GM19240 (cell line): ENCODE data around the gene REN.
A peak's percentile ranks its signal among the peaks of the same experiment; 100 is the strongest.

Experiments used
- DNase-seq: peaks from one replicate; pipeline ENCODE4 v3.0.0; 2011; ENCODE audit warnings: low spot score; ENCODE audit not compliant: insufficient read length

REN gene

DNA sequence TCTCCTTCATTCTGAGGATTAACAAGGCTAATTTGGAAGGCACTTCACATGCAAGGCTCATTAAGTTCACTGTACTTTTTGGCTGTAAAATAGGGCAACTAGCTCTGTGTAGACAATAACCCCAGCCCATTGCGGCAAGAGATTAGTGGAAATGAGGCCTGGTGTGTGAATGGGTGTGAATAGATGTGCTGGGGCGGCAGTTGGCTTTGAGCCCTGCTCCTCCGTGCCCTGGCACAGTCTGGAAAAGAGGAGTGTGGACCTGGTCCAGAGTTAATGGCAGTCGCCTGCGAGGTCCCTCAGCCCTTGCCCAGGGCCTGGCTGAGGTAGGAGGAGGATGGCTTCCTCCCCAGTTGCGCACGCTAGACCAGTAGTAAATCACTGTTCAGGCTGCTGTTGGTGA is 25.3 kb upstream of the REN start:
- DNase-seq, result no peak

DNA sequence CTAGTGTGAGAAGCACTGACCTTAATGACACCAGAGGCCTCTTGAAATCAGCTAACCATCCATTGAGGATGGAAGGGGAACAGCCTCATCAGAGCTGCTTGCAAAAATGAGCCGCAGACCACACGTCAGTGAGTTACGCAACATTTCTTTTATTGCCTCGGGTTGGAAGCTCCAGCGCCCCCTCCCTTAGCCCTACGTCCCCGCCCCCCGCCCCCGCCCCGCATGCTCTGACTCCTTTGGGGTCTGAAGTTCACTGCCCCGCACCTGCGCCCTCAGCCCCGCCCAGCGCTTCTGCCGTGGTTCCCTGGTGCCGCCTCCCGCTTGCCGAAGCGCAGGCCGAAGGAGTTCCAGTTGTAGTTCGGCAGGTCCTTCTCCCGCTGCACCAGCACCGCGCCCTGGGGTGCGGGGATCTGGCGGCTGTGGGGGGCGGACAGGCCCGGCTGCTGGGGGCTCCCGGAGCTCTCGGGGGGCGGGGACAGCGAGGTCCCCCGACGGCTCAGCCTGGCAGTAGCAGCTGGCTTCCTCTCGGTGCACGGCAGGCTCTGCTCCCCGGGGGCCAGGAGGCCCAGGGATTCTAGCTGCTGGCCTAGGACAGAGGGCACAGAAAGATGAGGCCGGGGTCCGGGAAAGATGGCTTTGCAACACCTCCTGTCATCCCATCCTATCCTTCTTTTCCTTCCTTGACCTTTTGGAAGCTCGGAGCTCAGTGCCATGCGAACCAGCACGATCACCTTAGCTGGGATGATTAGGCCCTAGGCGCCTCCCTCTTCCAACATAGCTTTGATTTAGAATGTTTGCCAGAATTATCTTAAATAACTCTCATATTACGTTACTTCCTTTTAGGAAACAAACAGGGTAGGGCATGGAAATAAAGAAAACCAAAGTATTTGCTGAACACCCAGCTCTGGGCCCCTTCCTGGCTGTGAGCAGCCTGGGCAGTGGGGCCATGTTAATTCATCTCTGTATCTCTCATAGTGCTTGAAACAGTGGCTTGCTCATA is 24.4 kb upstream of the REN start:
- no peak for DNase-seq

- DNase-seq, result no peak
Measured at GRCh38 chr1:204188959-204189639, 23.0 kb upstream of the REN start.

- no peak for DNase-seq
Measured at GRCh38 chr1:204186597-204186996, 20.5 kb upstream of the REN start.

- DNase-seq, result no peak
Measured at GRCh38 chr1:204181116-204181515, 15.0 kb upstream of the REN start.

- no peak for DNase-seq
Measured at GRCh38 chr1:204180133-204180532, 14.0 kb upstream of the REN start.

GRCh38 chr1:204178487-204179281 is 12.5 kb upstream of the REN start:
- DNase-seq, result no peak

DNA sequence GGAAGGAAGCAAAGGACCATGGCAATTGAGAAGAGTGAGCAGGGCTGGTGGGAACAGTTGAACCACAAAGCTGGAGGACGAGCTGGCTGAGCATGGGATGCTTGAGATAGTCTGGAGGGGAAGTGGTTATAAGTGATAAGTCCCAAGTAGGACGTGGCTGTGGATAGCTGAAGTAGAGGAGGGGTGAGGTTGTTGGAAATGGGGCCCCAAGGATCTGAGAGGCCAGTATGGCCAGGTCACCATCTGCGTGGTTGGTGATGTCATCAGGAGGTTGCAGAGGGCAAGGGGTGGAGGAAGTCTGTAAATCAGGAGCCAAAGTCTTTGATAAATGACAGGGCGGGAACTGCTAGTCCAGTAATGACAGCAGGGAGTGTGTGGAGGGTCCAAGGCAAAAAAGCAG is 11.0 kb upstream of the REN start:
- DNase-seq, result no peak

DNA sequence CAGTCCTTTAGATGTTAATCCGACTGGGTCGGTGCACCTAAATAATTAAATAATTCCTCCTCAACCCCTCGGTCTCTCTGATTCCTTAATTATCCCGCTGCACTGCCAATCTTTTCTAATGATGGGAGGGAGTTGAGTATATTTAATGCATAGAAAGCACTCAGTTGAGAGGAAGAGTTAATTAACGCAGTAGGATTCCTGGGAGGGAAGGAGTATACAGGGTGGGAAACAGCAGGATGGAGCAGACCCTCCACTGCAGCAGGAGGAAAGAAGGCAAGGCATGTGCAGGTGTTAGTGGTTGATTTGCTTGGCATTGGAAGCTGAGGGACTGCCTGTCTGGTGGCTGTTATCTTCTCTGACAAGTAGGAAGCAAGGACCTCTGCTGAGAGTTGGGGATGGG is 9.9 kb upstream of the REN start:
- no peak for DNase-seq

DNA sequence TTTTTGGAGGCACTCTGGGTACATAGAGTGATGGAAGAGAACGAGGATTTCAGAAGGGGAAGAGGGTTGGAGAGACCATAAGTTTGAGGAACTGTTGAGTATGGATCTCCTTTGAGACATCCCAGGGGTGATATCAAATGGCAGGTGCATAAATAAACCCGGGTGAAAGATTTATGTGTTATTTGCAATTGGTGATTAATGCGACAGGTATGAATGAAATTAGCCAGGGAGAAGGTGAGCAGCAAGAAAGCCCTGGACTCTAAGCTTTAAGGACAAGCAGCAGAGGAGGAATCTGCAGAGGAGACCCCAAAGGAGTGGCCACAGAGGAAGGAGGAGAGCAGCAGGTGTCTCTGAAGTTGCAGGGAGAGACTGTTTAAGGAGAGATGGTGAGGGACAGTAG is 8.8 kb upstream of the REN start:
- DNase-seq, result no peak

- no peak for DNase-seq
Measured at GRCh38 chr1:204172404-204173029, 6.4 kb upstream of the REN start.

- DNase-seq, result no peak
Measured at GRCh38 chr1:204171751-204172178, 5.6 kb upstream of the REN start.

DNA sequence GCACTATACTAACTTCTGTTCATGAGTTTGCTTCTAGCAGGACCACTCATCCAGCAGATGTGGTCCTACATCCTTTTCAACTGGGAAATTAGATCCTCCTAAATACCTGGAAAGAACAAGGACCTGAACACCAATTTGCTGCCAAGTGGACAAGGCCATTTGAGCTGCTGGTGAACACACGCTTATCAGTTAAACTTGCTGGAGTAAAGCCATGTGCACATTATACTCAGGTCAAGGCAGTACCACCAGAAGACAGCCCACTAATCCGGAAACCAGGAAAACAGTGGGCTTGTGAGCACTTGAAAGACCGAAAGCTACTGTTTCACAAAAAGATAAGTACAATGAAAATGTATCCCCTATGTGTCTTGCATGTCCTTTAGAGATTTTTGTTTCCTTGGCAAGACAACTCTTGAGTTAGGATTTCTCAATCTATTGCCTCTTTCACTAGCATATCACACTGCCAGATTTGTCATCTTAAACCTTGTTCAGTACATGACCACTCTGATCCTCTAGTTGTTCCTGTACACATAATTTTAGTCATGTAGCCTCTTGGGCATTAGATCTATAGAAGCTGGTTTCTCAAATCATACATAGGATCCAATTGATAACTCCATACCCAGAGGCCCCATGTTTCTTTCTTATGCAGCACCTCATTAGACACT is 4.5 kb upstream of the REN start:
- DNase-seq, result no peak

DNA sequence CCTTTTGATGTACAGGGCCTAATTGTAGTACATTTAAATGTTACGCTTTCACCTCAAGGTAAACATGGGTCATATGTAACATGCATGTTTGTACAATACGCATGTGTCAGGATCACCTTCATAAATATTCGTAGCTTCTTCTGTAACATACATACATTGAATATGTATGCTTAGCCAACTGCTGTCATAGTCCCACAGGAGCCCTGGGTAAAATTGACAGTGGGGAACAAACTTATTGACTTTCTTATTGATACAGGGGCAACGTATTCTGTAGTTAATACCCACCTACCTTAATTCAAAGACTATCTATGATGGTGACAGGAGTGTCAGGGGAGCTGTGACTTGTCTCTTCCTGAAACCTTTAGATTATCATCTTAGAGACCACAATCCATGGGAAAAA is 3.7 kb upstream of the REN start:
- DNase-seq, result no peak

DNA sequence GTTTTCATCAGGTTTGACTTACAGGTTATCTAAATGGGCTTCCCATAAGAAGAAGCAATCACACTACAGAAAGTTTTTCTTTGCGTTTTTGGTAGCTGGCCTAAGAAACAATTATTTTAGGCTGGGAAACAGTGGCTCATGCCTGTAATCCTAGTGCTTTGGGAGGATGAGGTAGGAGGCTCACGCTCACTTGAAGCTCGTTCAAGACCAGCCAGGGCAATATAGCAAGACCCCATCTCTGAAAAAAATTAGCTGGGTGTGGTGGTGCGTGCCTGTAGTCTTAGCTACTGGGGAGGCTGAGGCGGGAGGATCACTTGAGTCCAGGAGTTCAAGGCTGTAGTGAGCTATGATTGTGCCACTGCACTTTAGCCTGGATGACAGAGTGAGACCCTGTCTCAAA is 1.6 kb upstream of the REN start:
- no peak for DNase-seq

- peak; percentile 88 for DNase-seq
Measured at GRCh38 chr1:204162494-204163074, 3.6 kb downstream of the REN start.

DNA sequence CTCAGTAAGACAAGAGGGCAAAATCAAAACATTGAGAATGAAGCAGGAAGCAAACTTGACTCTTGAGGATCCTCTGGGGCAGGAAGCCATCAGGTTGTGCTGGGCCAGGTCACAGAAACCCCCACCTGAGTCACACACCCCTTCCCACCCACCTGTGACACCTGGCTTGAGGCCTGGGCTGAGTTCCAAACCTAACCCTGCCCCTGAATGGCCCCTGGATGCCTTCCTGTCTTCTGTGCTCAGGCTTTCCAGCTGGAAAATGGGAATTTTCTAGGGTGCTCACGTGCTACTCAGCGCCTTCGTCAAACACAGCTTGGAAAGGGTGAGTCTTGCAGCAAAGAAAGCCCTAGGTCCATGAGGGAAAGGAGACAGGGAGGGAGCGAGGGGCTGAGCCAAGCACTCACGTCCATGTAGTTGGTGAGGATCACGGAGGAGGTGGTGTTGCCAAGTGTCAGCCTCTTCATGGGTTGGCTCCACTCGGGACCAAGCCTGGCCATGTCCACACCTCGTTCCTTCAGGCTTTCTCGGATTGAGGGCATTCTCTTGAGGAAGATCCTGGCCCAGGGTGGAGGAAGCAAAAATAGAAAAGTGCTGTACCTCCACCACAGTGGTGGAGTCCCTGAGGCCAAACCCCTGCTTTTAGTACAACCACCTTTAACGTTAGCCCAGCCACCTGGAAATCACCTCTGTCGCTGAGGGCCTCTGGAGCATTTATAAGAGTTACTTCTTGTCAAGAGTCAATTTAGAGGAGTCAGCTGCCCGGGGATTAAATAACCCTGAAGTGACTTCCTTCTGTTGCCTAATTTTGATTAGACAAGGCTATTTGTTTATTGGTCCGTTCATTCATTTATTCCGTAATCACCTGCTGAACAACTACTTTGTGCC is 4.3 kb downstream of the REN start:
- DNase-seq, result no peak

- no peak for DNase-seq
Measured at GRCh38 chr1:204157962-204158361, 8.2 kb downstream of the REN start.

DNA sequence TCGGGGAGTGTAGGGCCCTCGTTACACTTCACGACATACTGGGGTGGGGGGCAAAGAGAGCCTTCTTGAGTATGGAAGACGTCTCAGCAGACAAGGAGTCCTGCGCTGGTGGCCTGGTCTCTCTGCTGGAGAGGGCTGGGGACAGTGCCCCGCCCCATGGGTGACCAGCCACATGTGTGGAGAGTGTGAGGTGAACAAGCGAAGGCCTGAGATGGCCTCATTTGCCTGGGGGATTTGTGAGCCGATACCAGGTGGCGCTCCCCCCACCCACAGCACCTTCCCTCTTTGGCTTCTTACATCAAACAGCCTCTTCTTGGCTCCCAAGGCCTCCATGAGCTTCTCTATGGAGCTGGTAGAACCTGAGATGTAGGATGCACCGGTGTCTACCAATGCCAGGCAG is 10.3 kb downstream of the REN start:
- DNase-seq, result no peak
